DND-41 (cell line): ENCODE results near the gene WWC1.

Source experiments
- ATAC-seq: fragments of 200-7000 bp; cut with Tn5 transposase; 3 replicates; pipeline ENCODE4 v1.9.1; 2021; ENCODE audit warnings: low read depth; ENCODE audit not compliant: insufficient read depth
- DNase-seq: peaks from one replicate; pipeline ENCODE4 v3.0.0-alpha.2; 2020
- H2AFZ ChIP-seq: 2 replicates; pipeline ENCODE4 v1.6.0; 2012; ENCODE audit warnings: low read depth, low read length
- H3K27ac ChIP-seq: 2 replicates; pipeline ENCODE4 v1.5.1; 2012; ENCODE audit warnings: low read length, inconsistent platforms
- H3K27me3 ChIP-seq: fragments of 200-600 bp; sonication (generic); 2 replicates; pipeline ENCODE4 v1.6.0; 2012; ENCODE audit warnings: low read length, mild to moderate bottlenecking, inconsistent platforms; ENCODE audit not compliant: insufficient read depth, poor library complexity
- H3K36me3 ChIP-seq: 2 replicates; pipeline ENCODE4 v1.5.1; 2012; ENCODE audit warnings: low read length, inconsistent platforms; ENCODE audit not compliant: insufficient read depth
- H3K4me1 ChIP-seq: 2 replicates; pipeline ENCODE4 v1.5.1; 2012; ENCODE audit warnings: mild to moderate bottlenecking, low read length; ENCODE audit not compliant: insufficient read depth
- H3K4me2 ChIP-seq: 2 replicates; pipeline ENCODE4 v1.6.0; 2012; ENCODE audit warnings: mild to moderate bottlenecking, moderate library complexity, low read length, inconsistent platforms; ENCODE audit not compliant: insufficient read depth
- H3K4me3 ChIP-seq, 2 experiments: fragments of 200-600 bp in 1 of 2; shearing (Covaris generic) in 1 of 2; 2 replicates each; pipeline ENCODE4 v1.5.1; 2012 to 2016; ENCODE audit warnings: inconsistent platforms in 2 of 2, low read length in 2 of 2, mild to moderate bottlenecking in 2 of 2, low read depth in 1 of 2, moderate library complexity in 1 of 2
- H3K79me2 ChIP-seq: 2 replicates; pipeline ENCODE4 v1.6.0; 2012; ENCODE audit warnings: low read length, inconsistent platforms; ENCODE audit not compliant: insufficient read depth
- H3K9ac ChIP-seq: 2 replicates; pipeline ENCODE4 v1.6.0; 2012; ENCODE audit warnings: low read depth, mild to moderate bottlenecking, inconsistent platforms, low read length, moderate library complexity
- H3K9me3 ChIP-seq: 2 replicates; pipeline ENCODE4 v1.5.1; 2012; ENCODE audit warnings: low read length, moderate library complexity, mild to moderate bottlenecking, inconsistent platforms; ENCODE audit not compliant: insufficient read depth, severe bottlenecking
- H4K20me1 ChIP-seq: 2 replicates; pipeline ENCODE4 v1.6.0; 2012; ENCODE audit warnings: low read length; ENCODE audit not compliant: insufficient read depth
- CTCF ChIP-seq: IDR thresholded peaks from 2 replicates; pipeline ENCODE4 v1.5.1; 2012; ENCODE audit warnings: borderline replicate concordance, low read length, moderate library complexity, mild to moderate bottlenecking; ENCODE audit not compliant: poor library complexity, severe bottlenecking; ENCODE audit errors: extremely low read depth
- EZH2 ChIP-seq: IDR thresholded peaks from 3 replicates; pipeline ENCODE4 v1.6.1; 2012; ENCODE audit warnings: borderline replicate concordance, low read depth, mild to moderate bottlenecking, moderate library complexity, low read length, inconsistent platforms; ENCODE audit not compliant: severe bottlenecking

Gene WWC1

DNA sequence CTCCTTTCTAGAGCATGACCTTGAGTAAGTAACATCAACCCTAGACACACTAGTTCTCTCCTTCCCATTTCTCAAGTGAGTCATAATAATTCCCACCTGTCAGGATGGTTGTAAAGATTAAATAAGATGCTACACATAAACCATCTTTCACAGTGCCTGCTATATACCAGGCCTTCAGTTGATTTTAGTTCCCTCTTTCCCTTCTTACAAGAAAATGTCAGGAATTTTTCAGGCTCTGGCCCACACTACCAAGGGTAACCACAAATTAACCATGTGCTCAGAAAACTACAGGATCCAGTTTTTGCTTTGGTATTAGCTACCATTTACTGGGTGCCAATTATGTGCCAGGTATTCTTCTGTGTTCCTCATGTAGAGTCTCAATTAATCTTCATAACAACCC lies 152.1 kb downstream of the WWC1 start:
- H2AFZ ChIP-seq = no peak overlapping the region
- no peak for ATAC-seq
- H3K4me1 ChIP-seq = no peaks in the 10 kb centered on the region
- no peak overlapping the region for H3K9ac ChIP-seq
- H3K79me2 ChIP-seq = no peaks in the 10 kb centered on the region
- no peaks in the 10 kb centered on the region for H3K36me3 ChIP-seq
- H3K4me3 ChIP-seq = no peak overlapping the region
- no peak overlapping the region for H3K4me2 ChIP-seq
- no peak for DNase-seq
- peaks cover 5% of the 10 kb centered on the region for H3K27me3 ChIP-seq
- H3K9me3 ChIP-seq = no peaks in the 10 kb centered on the region
- no peak overlapping the region for H3K27ac ChIP-seq
- no peaks in the 10 kb centered on the region for H4K20me1 ChIP-seq
- TF ChIP-seq CTCF (no peak), EZH2 (no peak)

- Histone ChIP-seq H4K20me1 (no peaks in the 10 kb centered on the region), H3K27ac (no peak overlapping the region), H2AFZ (no peak overlapping the region), H3K4me1 (no peaks in the 10 kb centered on the region), H3K4me2 (no peak overlapping the region), H3K4me3 (no peak overlapping the region), H3K79me2 (no peaks in the 10 kb centered on the region), H3K36me3 (no peaks in the 10 kb centered on the region), H3K9me3 (no peaks in the 10 kb centered on the region), H3K9ac (no peak overlapping the region), H3K27me3 (peaks cover 5% of the 10 kb centered on the region)
- ATAC-seq = no peak
- DNase-seq = no peak
- TF ChIP-seq EZH2 (no peak), CTCF (no peak)
Observed at GRCh38 chr5:168443950-168444700, 152.7 kb downstream of the WWC1 start.

- no peak for TF ChIP-seq CTCF
- no peak for TF ChIP-seq EZH2
- Histone ChIP-seq H3K4me3 (no peak overlapping the region), H3K9ac (no peak overlapping the region), H2AFZ (no peak overlapping the region), H3K36me3 (no peaks in the 10 kb centered on the region), H3K79me2 (no peaks in the 10 kb centered on the region), H3K27me3 (peaks cover 5% of the 10 kb centered on the region), H3K4me2 (no peak overlapping the region), H4K20me1 (no peaks in the 10 kb centered on the region), H3K4me1 (no peaks in the 10 kb centered on the region), H3K27ac (no peak overlapping the region), H3K9me3 (no peaks in the 10 kb centered on the region)
- DNase-seq = no peak
- no peak for ATAC-seq
Observed at GRCh38 chr5:168446983-168447619, 155.7 kb downstream of the WWC1 start.
